K562 (cell line): ENCODE measurements around the gene TCF4. TPM values are rescaled to one million over a fixed set of nuclear protein-coding genes. Genes with fewer than 3 reads are reported as not detected.
A peak's percentile ranks its signal among the peaks of the same experiment; 100 is the strongest.

ENCODE experiments used
- CCAR2 ChIP-seq: fragments of 200-400 bp; formaldehyde crosslinking; IDR thresholded peaks from 2 replicates; pipeline ENCODE4 v1.6.1; 2017; ENCODE audit warnings: mild to moderate bottlenecking, low read depth, low read length
- DNMT1 ChIP-seq: fragments of 450-650 bp; IDR thresholded peaks from 2 replicates; pipeline ENCODE4 v1.6.1; 2016; ENCODE audit warnings: antibody characterized with exemption, mild to moderate bottlenecking
- DPF2 ChIP-seq: fragments of 450-650 bp; IDR thresholded peaks from 2 replicates; pipeline ENCODE4 v1.6.1; 2016
- ERF ChIP-seq: fragments of 450-650 bp; formaldehyde crosslinking; IDR thresholded peaks from 2 replicates; pipeline ENCODE4 v1.4.0; 2020; ENCODE audit warnings: mild to moderate bottlenecking, mixed read lengths
- ETS2 ChIP-seq: IDR thresholded peaks from 2 replicates; pipeline ENCODE4 v1.6.1; 2016; ENCODE audit warnings: borderline replicate concordance, missing genetic modification characterization, mild to moderate bottlenecking, moderate library complexity, missing compliant biosample characterization; ENCODE audit not compliant: poor library complexity, severe bottlenecking
- NFIX ChIP-seq: fragments of 250-450 bp; sonication (Bioruptor Pico); IDR thresholded peaks from 2 replicates; pipeline ENCODE4 v1.4.0; 2020; ENCODE audit warnings: low read depth, mild to moderate bottlenecking, moderate library complexity
- POLR2H ChIP-seq: IDR thresholded peaks from 2 replicates; pipeline ENCODE4 v1.6.1; 2016; ENCODE audit warnings: missing genetic modification characterization, low read depth, mild to moderate bottlenecking, control low read depth, missing compliant biosample characterization, moderate library complexity
- SMARCA4 ChIP-seq: fragments of 450-650 bp; IDR thresholded peaks from 2 replicates; pipeline ENCODE4 v1.6.1; 2016
- TEAD1 ChIP-seq, 2 experiments: fragments of 450-650 bp in 1 of 2; sonication (generic) in 1 of 2; formaldehyde crosslinking; IDR thresholded peaks; 2 replicates each; pipeline versions ENCODE4 v1.4.0 to v1.8.0; 2020 to 2022; ENCODE audit warnings: mild to moderate bottlenecking in 2 of 2, missing genetic modification reagents in 1 of 2
- TEAD4 ChIP-seq, 2 experiments: sonication (generic) in 1 of 2; formaldehyde crosslinking in 1 of 2; IDR thresholded peaks; 2 replicates each; pipeline versions ENCODE4 v1.6.1 to v1.8.0; 2012 to 2022; ENCODE audit warnings: borderline replicate concordance in 1 of 2, inconsistent platforms in 1 of 2, low read length in 1 of 2, mild to moderate bottlenecking in 1 of 2, missing genetic modification reagents in 1 of 2
- XRCC3 ChIP-seq: fragments of 450-650 bp; IDR thresholded peaks from 2 replicates; pipeline ENCODE4 v1.6.1; 2017; ENCODE audit warnings: mild to moderate bottlenecking, moderate library complexity
- ZBTB40 ChIP-seq, 2 experiments: fragments of 450-650 bp in 1 of 2; sonication (generic) in 1 of 2; formaldehyde crosslinking in 1 of 2; IDR thresholded peaks; 2 replicates each; pipeline versions ENCODE4 v1.7.1 to v1.9.0; 2016 to 2022; ENCODE audit warnings: inconsistent platforms in 1 of 2, mild to moderate bottlenecking in 1 of 2, missing genetic modification reagents in 1 of 2
- ZBTB8A ChIP-seq: fragments of 450-650 bp; IDR thresholded peaks from 2 replicates; pipeline ENCODE4 v1.6.1; 2018; ENCODE audit warnings: mild to moderate bottlenecking, moderate library complexity; ENCODE audit not compliant: partially characterized antibody
- ZNF224 ChIP-seq: sonication (generic); formaldehyde crosslinking; IDR thresholded peaks from 2 replicates; pipeline ENCODE4 v1.8.0; 2022; ENCODE audit warnings: mild to moderate bottlenecking, missing genetic modification reagents
- ZNF589 ChIP-seq: fragments of 200-800 bp; sonication (Bioruptor generic); IDR thresholded peaks from 2 replicates; pipeline ENCODE4 v1.6.1; 2016; ENCODE audit warnings: low read depth, missing genetic modification characterization, missing compliant biosample characterization
- polyA plus RNA-seq, 8 experiments: library from polyadenylated mRNA; depleted of rRNA in 4 of 8; stranded (reverse) in 5 of 8; unstranded in 3 of 8; fragments of >200 nt; fragmentation: Nextera tagmentation in 2 of 8; fragmentation: Illumina TruSeq in 1 of 8; extraction: Ambion mirVana in 2 of 8; extraction: Trizol in 1 of 8; gene quantifications; 2 replicates each; pipeline versions ENCODE4 v1.2.1 to v1.2.3, GENCODE V29; 2011 to 2014; ENCODE audit warnings: inconsistent platforms in 1 of 8, missing spikeins in 1 of 8
- total RNA-seq, 7 experiments: library from RNA; depleted of rRNA in 6 of 7; stranded (reverse); fragments of >200 nt in 6 of 7; fragmentation: Illumina TruSeq in 2 of 7; extraction: Trizol in 2 of 7; gene quantifications; 2 replicates each; pipeline versions ENCODE4 v1.2.1 to v1.2.3, GENCODE V29; 2011 to 2021; ENCODE audit warnings: low replicate concordance in 1 of 7
- TF ChIP-seq, protein P1 (sequence below), 2 experiments: IDR thresholded peaks in 1 of 2; conservative IDR thresholded peaks in 1 of 2; 2 replicates each; pipeline ENCODE4 v1.6.1; 2016; ENCODE audit warnings: low read depth in 2 of 2, mild to moderate bottlenecking in 1 of 2, missing compliant biosample characterization in 1 of 2, missing genetic modification characterization in 1 of 2, moderate library complexity in 1 of 2

TCF4 gene
- total and polyA plus RNA-seq, 9 of the 15 experiments (the other 6 are each of a cell fraction or from before 2014, with no cell fraction given), result 4.8 to 24.7 (median 15.2) TPM

DNA sequence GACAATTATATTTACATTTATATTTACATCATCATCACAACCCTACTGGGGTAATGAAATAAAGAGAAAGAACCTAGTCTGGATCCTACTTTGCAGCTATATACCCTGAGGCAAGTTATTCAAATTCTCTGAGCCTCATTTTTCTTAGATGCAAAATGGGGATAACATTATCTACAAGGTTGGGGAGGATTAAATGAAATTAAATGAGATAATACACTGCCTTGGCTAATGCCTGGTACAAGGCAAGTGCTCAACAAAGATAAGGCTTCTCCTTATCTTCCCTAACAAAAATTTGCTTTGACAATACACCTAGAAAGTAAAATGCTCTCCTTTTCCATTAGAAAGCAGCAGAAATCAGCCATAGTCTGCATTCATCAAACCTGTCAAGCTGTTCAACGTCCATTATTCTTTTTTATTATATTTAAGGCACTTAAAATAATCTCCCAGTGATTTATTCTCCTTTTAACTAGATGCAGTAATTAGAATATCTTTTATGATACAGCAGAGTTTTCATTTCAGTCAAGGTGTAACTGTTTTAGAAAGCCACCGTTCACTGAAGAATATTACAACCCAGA, 44.8 kb downstream of the TCF4 start (continued):
- no peak for TF ChIP-seq ZBTB40 (IDR thresholded peaks at IDR 0.05)
- TF ChIP-seq ZBTB40 (CRISPR knock-in tag; IDR thresholded peaks at IDR 0.05), result no peak
- no peak for TF ChIP-seq ETS2
- no peak for TF ChIP-seq NFIX
- peak; percentile 46; the same call in 1 of the 2 replicates for TF ChIP-seq SMARCA4
- peak; percentile 29; the same call in 1 of the 2 replicates for TF ChIP-seq TEAD4 (IDR thresholded peaks at IDR 0.05; ENCODE audit: low read length)
- no peak for TF ChIP-seq TEAD4 (CRISPR knock-in tag; IDR thresholded peaks at IDR 0.05; ENCODE audit: borderline replicate concordance)
- TF ChIP-seq POLR2H (tag), result no peak
- no peak for TF ChIP-seq DNMT1
- TF ChIP-seq, protein P1, sequence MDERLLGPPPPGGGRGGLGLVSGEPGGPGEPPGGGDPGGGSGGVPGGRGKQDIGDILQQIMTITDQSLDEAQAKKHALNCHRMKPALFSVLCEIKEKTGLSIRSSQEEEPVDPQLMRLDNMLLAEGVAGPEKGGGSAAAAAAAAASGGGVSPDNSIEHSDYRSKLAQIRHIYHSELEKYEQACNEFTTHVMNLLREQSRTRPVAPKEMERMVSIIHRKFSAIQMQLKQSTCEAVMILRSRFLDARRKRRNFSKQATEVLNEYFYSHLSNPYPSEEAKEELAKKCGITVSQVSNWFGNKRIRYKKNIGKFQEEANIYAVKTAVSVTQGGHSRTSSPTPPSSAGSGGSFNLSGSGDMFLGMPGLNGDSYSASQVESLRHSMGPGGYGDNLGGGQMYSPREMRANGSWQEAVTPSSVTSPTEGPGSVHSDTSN (CRISPR knock-in tag; IDR thresholded peaks at IDR 0.05; ENCODE audit: low read depth), result no peak
- TF ChIP-seq, protein P1 (tag; conservative IDR thresholded peaks at IDR 0.05; ENCODE audit: low read depth), result peak; percentile 62
- TF ChIP-seq TEAD1 (CRISPR knock-in tag; IDR thresholded peaks at IDR 0.05), result no peak
- no peak for TF ChIP-seq ZNF224 (CRISPR knock-in tag)
- TF ChIP-seq ZBTB8A, result no peak
- TF ChIP-seq ERF (CRISPR knock-in tag), result no peak
- TF ChIP-seq ZNF589 (CRISPR knock-in tag), result no peak
- no peak for TF ChIP-seq XRCC3
- peak; percentile 65 for TF ChIP-seq DPF2
- no peak for TF ChIP-seq CCAR2
